Right atrium auricular region (tissue), 2 donors: ENCODE results near the gene ZNF711. TPM values are rescaled to one million over a fixed set of nuclear protein-coding genes. Genes with fewer than 3 reads are reported as not detected.
A peak's percentile ranks its signal among the peaks of the same experiment; 100 is the strongest.
"Not testable (repeated sequence)": the region's sequence is repeated elsewhere in the genome, so short reads cannot be mapped to it uniquely, and the experiment has no call there.

Source experiments
- DNase-seq: peaks from one replicate; pipeline ENCODE4 v3.0.0-alpha.2; 2019; ENCODE audit warnings: low spot score
- H3K27ac ChIP-seq, 2 donors: fragments of 200-600 bp; sonication (generic); 1 replicate in 1 of 2; 2 replicates in 1 of 2; pipeline ENCODE4 v1.5.1; 2016 to 2019
- H3K27me3 ChIP-seq, 2 donors: fragments of 200-600 bp; sonication (generic); one replicate each; pipeline versions ENCODE4 v1.5.1 to v1.6.0; 2017 to 2019
- H3K36me3 ChIP-seq: fragments of 200-600 bp; sonication (generic); one replicate; pipeline ENCODE4 v1.5.1; 2016
- H3K4me1 ChIP-seq, 2 donors: fragments of 200-600 bp; sonication (generic); one replicate each; pipeline versions ENCODE4 v1.5.1 to v1.6.0; 2017 to 2019
- H3K4me3 ChIP-seq, 2 donors: fragments of 200-600 bp; sonication (generic); 1 replicate in 1 of 2; 2 replicates in 1 of 2; pipeline ENCODE4 v1.5.1; 2017 to 2019; ENCODE audit warnings: mild to moderate bottlenecking in 1 of 2, moderate library complexity in 1 of 2
- H3K9me3 ChIP-seq, 2 donors: fragments of 200-600 bp; sonication (generic); one replicate each; pipeline ENCODE4 v1.5.1; 2019
- CTCF ChIP-seq, 2 donors: fragments of 200-600 bp; sonication (generic); IDR thresholded peaks; one replicate each; pipeline ENCODE4 v1.5.1; 2019; ENCODE audit warnings: antibody characterized with exemption in 2 of 2
- total RNA-seq, 2 donors: library from RNA; depleted of rRNA; stranded (reverse); fragments of >200 nt; gene quantifications; one replicate each; pipeline ENCODE4 v1.1.0, GENCODE V29; 2016

The ZNF711 gene
- total RNA-seq, 2 donors from 2014 or later, result 3.7 to 4.7 TPM

GRCh38 chrX:85303544-85303943 is 59.8 kb downstream of the ZNF711 start:
- Histone ChIP-seq H3K36me3 (no peaks in the 10 kb centered on the region), H3K4me1 (no peaks in the 10 kb centered on the region), H3K27me3 (no peaks in the 10 kb centered on the region), H3K4me3 (no peak overlapping the region), H3K27ac (no peak overlapping the region), H3K9me3 (peaks cover 0 to 5% of the 10 kb centered on the region in 2 donors)
- DNase-seq, result no peak
- no peak for TF ChIP-seq CTCF (IDR thresholded peaks at IDR 0.05)

GRCh38 chrX:85309717-85310116 is 65.9 kb downstream of the ZNF711 start:
- TF ChIP-seq CTCF (IDR thresholded peaks at IDR 0.05), result peak in 1 of 2 donors; percentile 10
- no peak for DNase-seq
- no peaks in the 10 kb centered on the region for H3K4me1 ChIP-seq
- no peaks in the 10 kb centered on the region for H3K27me3 ChIP-seq
- peaks cover 0 to 7% of the 10 kb centered on the region in 2 donors for H3K9me3 ChIP-seq
- H3K36me3 ChIP-seq, result no peaks in the 10 kb centered on the region
- H3K27ac ChIP-seq, result no peak overlapping the region
- H3K4me3 ChIP-seq, result no peak overlapping the region

GRCh38 chrX:85311348-85311747 is 67.6 kb downstream of the ZNF711 start:
- not testable (repeated sequence) for H3K36me3 ChIP-seq

More at GRCh38 chrX:85311348-85311747, 67.6 kb downstream of the ZNF711 start:
- H3K9me3 ChIP-seq, H3K27ac ChIP-seq, H3K4me1 ChIP-seq, DNase-seq, H3K27me3 ChIP-seq, H3K4me3 ChIP-seq: not testable (repeated sequence)

Other genes with a start within 250 kb of the ZNF711 start
- gene APOOL, start 240.1 kb upstream of the ZNF711 start, total RNA-seq, result 10 to 100 TPM; 13.5 to 24.8 TPM
- gene SATL1, start 212 bp upstream of the ZNF711 start, total RNA-seq, result under 1 TPM in 1 of 2 donors, not detected in 1; 0.16 TPM
- gene POF1B, start 135.7 kb downstream of the ZNF711 start, total RNA-seq, result 10 to 100 TPM; 14.5 to 28.1 TPM